Measurements from ENCODE around the gene TNFRSF25. TPM values are rescaled to one million over a fixed set of nuclear protein-coding genes. Genes with fewer than 3 reads are reported as not detected.

TNFRSF25 gene, protein sequence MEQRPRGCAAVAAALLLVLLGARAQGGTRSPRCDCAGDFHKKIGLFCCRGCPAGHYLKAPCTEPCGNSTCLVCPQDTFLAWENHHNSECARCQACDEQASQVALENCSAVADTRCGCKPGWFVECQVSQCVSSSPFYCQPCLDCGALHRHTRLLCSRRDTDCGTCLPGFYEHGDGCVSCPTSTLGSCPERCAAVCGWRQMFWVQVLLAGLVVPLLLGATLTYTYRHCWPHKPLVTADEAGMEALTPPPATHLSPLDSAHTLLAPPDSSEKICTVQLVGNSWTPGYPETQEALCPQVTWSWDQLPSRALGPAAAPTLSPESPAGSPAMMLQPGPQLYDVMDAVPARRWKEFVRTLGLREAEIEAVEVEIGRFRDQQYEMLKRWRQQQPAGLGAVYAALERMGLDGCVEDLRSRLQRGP
- total RNA-seq = 10 to 100 TPM; 68.0 to 88.5 TPM

DNA sequence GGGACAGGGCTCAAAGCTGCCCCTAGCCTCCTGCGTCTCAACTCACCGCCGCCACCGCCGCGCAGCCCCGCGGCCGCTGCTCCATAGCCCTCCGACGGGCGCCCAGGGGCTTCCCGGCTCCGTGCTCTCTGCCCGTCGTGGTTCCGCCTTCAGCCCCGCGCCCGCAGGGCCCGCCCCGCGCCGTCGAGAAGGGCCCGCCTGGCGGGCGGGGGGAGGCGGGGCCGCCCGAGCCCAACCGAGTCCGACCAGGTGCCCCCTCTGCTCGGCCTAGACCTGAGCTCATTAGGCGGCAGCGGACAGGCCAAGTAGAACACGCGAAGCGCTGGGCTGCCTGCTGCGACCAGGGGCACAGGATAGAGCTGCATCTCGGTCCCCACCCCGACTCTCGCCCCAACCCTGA is at the start of gene TNFRSF25:
Gene TNFRSF25 (minus strand): TSS at position 151 of the 400 bp plus-strand sequence. CDS start 66 bp downstream, at position 85.
- peaks cover 12 to 19% of the 10 kb centered on the region in 2 donors for H3K36me3 Mint-ChIP-seq
- DNase-seq (ENCODE audit: low spot score in 2 of 2) (peak; percentile 56 to 75), ATAC-seq (peak; percentile 75 to 83)
- H3K9me3 Mint-ChIP-seq = no peaks in the 10 kb centered on the region
- peak within 1 kb of the TSS; percentile 44 to 92 for H3K27ac Mint-ChIP-seq

DNA sequence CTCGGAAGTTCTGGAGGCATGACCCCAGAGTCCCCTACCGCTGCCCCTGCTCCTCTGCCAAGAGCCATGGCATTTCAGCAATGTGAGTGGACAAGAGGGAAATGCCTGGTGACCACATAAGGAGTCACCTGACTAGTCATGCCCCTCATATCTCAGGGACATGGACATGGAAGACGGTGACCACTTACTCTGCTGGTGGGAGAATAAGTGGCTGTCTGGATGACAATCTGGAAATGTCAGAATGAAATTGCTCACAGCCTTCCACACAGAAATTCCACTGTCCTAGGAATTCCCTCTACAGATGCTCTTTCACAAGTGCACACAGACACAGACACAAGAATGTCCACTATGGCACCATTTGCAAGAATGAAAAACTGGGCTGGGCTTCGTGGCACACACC is 49.8 kb upstream of the TNFRSF25 start:
- Mint-ChIP-seq H3K27ac (no peak overlapping the region), H3K9me3 (no peaks in the 10 kb centered on the region), H3K36me3 (no peaks in the 10 kb centered on the region)
- no peak for DNase-seq (ENCODE audit: low spot score in 2 of 2)
- ATAC-seq = no peak

DNA sequence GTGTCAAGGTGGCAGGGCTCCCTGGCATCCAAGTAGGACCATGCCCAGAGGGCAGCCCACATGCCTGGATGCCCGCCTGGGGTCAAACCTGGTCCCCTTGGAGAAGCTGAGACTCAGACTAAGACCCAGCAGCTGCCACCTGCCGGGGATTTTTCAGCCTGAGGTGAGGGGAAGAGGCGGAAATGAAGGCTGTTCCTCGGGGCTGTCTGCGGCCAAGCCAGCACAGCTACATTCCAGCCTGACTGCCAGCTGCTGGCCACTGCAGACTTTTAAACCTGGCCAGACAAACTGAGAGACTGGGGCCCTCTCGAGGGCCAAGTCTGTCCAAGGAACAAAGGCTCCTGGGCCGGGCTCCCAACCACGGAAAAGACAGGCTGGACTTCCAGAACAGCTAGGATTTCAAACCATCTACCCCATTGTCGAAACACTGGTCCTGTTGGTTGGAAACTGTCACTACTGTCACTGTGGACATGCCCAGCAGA is 47.4 kb upstream of the TNFRSF25 start:
- DNase-seq (ENCODE audit: low spot score in 2 of 2) (no peak), ATAC-seq (no peak)
- no peak overlapping the region for H3K27ac Mint-ChIP-seq
- H3K36me3 Mint-ChIP-seq = no peaks in the 10 kb centered on the region
- H3K9me3 Mint-ChIP-seq = no peaks in the 10 kb centered on the region

DNA sequence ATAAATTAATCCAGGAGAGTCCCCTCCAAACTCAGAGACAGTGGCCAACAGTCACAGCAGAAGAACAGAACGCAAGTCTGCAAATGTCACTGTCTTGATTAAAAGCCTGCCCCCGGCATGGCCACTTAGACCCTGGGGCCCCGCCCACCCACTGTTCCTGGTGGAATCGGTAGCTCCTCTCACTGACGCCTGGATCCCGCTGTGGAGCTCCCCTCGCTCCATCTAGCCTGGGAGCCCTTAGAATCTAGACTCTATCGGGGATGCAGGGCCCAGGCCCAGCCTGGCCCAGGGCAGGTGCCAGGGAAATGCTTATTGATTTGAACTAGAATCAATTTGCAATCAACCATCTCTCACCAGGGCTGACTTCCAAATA is 46.9 kb upstream of the TNFRSF25 start:
- no peak for DNase-seq (ENCODE audit: low spot score in 2 of 2)
- no peaks in the 10 kb centered on the region for H3K9me3 Mint-ChIP-seq
- no peaks in the 10 kb centered on the region for H3K36me3 Mint-ChIP-seq
- no peak for ATAC-seq
- H3K27ac Mint-ChIP-seq = no peak overlapping the region

DNA sequence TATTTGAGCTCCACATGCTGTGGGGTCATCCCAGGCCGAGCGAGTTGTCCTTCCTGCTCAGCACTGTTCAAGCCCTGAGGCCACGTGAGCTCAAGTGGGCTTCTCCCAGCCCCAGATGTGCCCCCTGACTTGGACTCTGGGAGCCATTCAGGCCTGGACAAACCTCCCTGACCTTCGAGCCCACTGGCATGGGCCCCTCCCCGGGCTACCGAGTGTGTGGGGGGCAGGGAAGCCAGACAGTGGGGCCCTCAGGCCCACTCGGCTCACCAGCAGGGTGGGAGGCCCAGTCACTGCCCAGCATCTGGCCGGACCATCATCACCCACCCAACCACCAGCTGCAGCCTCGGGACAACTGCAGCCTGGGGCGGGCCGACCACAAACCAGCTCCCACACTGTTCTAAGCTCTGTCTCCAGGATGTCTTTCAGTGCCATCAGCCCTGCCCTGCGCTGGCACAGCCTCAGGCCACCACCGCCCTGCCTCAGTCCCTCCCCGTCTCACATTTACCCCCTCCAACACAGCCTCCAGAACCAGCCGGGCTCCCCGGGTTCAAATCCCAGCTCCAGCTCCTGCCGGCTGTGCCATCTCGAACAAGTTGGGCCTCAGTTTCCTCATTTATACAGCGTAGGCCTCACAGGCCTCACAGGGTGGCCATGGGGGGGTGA is 46.4 kb upstream of the TNFRSF25 start:
- Mint-ChIP-seq H3K27ac (no peak overlapping the region), H3K9me3 (no peaks in the 10 kb centered on the region)
- DNase-seq (ENCODE audit: low spot score in 2 of 2) = no peak

DNA sequence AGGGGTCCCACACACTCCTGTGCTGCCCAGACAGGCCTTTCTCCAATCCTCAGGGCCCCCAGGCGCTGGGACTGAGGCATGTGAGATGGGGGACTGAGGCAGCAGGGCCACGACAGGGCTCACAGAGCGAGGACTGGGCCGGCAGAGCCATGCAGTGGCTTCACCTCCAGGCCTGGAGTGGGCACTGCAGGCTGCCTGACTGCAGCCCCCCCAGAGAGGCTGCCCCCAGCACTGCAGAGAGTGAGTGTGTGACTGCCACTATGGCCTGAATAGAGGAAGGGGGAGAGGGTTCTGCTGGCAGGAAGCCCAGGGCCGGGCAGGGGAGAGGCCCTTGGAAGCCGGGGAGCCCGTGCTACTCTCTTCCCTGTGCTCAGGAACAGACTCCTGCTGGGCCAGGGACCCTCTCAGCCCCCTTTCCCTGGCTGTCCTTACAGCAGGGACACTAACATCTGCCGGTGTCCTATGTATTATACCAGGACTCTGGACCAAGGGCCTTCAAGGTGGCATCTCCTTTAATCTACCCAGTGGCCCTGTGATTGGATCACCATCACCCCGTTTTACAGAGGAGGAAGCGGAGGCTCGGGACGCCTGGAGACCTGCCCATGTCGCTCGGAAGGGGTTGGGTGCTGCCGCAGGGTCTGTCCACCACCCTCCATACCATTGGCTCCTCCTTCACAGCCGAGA is 45.7 kb upstream of the TNFRSF25 start:
- no peak for DNase-seq (ENCODE audit: low spot score in 2 of 2)
- no peak for ATAC-seq
- Mint-ChIP-seq H3K9me3 (no peaks in the 10 kb centered on the region), H3K36me3 (no peaks in the 10 kb centered on the region), H3K27ac (no peak overlapping the region)

More for the DNA sequence above, 46.4 kb upstream of the TNFRSF25 start:
- H3K36me3 Mint-ChIP-seq = no peaks in the 10 kb centered on the region
- ATAC-seq = no peak

DNA sequence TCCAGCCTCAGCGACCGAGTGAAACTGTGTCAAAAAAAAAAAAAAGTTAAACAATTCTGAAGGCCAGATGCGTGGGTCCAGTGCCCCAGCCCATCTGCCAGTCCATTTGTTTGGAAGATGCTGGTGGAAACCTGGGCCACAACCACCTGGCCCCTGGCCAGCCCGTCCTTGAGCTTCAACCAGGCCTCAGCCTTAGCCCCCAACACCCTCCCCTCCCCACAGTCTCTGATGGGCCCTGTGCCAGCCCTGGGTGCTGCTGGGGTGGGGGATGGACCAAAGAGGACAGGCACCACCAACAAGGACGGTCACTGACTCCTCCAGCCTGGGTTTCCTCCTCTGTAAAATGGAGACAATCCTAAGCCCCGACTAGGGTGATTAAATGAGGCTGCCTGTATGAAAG is 45.1 kb upstream of the TNFRSF25 start:
- Mint-ChIP-seq H3K36me3 (no peaks in the 10 kb centered on the region), H3K9me3 (no peaks in the 10 kb centered on the region), H3K27ac (no peak overlapping the region)
- DNase-seq (ENCODE audit: low spot score in 2 of 2) (no peak), ATAC-seq (no peak)

DNA sequence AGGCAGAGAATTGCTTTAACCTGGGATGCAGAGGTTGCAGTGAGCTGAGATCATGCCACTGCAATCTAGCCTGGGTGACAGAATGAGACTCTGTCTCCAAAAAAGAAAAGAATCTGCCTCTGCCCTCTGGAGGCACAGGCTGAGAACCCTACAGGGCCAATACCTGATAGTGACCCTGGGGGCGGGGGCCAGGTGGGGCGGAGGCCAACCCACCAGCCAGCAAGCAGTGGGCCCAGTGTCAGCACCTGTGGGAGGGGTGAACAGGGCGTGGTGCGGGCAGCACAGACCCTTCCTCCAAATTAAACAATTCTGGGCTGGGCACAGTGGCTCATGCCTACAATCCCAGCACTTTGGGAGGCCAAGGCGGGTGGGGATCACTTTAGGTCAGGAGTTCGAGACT is 44.5 kb upstream of the TNFRSF25 start:
- no peak overlapping the region for H3K27ac Mint-ChIP-seq
- no peak for ATAC-seq
- DNase-seq (ENCODE audit: low spot score in 2 of 2) = no peak
- H3K36me3 Mint-ChIP-seq = no peaks in the 10 kb centered on the region
- H3K9me3 Mint-ChIP-seq = no peaks in the 10 kb centered on the region

DNA sequence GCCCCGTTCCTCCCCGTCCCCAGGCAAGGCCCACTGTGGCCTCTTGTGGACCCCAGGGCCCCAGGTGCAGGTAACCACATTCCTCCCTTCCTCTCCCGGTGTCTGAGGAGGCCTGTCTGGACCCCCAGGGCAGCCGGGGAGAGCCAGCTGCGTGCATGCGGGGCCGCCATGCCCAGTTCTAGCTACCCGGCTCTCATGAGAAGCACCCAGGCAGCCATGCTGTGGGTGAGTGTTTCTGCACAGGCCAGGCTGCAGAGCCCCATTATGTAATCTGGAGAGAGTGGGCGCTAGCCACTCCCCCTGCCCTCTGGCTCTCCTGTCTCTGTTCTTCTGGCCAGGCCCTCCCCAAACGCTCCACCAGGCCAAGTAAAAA is 43.9 kb upstream of the TNFRSF25 start:
- Mint-ChIP-seq H3K9me3 (no peaks in the 10 kb centered on the region), H3K27ac (no peak overlapping the region), H3K36me3 (no peaks in the 10 kb centered on the region)
- DNase-seq (ENCODE audit: low spot score in 2 of 2) = no peak
- ATAC-seq = no peak

DNA sequence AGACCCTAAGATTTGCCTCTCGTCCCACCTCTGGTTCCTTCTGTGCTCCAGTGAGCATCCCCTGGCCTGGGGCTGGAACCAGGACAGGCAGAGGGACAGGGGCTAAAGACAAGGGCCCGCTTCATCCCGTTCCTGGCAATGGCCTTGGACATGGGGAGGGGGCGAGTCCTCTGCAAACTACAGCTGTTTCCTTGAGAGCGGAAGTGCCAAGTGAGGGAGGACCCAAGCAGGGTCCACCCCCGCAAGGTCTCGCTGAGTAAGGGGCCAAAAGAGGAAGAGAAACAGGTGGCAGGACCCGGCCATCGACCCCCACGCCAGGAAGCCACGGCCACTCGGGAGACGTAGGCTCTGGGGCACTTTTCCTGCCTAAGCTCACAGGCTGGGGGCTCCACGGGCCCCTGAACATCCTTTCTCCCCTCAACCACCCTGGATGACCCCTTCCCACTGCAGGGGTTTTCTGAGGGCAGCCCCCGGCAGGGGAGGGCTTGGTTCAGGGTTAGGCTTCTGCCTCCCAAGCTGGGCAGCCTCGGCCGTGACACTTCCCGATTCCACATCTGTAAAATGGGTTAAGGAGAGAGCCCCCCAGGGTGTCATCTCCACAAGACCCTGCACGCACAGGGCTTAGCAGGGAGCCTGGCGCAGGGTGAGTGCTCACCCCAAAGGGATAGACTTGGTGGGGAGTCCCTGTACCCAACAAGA is 43.4 kb upstream of the TNFRSF25 start:
- H3K9me3 Mint-ChIP-seq = no peaks in the 10 kb centered on the region
- no peak for ATAC-seq

DNA sequence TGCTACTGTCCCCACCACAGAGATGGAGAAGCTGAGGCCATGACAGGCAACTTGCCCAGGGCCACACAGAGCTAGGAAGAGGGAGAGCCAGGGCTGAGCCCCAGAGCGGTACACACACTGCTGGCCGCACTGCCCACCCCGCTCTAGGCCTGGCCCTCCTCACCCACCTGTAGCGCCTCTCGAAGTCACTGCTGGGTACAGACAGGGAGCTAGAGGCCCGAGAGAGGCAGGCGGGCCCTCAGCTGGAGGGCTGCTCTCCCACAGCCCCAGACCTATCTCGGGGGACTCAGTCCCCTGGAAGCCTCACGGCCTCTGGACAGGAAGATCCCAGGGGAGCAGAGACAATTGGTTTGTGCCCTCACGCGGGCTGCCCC is 42.8 kb upstream of the TNFRSF25 start:
- ATAC-seq = no peak
- no peak overlapping the region for H3K27ac Mint-ChIP-seq
- no peaks in the 10 kb centered on the region for H3K36me3 Mint-ChIP-seq
- no peak for DNase-seq (ENCODE audit: low spot score in 2 of 2)
- no peaks in the 10 kb centered on the region for H3K9me3 Mint-ChIP-seq

More for the DNA sequence above, 43.4 kb upstream of the TNFRSF25 start:
- H3K36me3 Mint-ChIP-seq = no peaks in the 10 kb centered on the region
- DNase-seq (ENCODE audit: low spot score in 2 of 2) = no peak
- H3K27ac Mint-ChIP-seq = no peak overlapping the region

DNA sequence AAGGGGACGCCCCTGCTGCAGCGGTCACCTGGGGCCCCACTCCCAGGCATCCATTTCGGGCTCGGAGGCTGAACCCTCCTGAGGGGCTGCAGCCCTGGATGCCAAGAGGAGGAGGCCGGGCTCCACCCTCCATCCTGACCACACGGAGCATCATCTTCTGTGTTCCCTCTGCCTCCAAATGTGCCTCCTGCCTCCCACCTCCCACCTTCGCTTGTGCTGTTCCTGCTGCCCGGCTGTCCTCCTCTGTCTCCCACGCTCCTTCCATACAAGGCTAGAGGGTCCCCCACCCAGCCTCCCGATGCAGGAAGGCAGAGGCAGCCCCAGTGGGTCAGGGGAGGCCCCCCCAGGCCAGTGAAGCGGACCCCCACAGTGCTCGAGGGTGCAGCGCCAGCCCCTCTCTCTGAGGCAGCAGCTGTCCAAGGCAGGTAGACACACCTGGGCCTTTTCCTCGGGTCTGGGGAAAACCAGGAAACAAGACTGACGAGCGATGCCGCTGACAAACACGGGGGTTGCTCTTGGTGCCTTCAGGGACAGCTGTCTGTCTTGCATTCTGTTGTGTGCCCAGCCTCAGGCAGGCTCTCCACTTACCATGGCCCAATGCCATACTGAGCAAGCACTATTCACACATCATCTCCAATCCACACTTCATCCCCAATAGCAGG is 42.3 kb upstream of the TNFRSF25 start:
- Mint-ChIP-seq H3K9me3 (no peaks in the 10 kb centered on the region), H3K27ac (no peak overlapping the region), H3K36me3 (no peaks in the 10 kb centered on the region)
- ATAC-seq (no peak), DNase-seq (ENCODE audit: low spot score in 2 of 2) (no peak)

DNA sequence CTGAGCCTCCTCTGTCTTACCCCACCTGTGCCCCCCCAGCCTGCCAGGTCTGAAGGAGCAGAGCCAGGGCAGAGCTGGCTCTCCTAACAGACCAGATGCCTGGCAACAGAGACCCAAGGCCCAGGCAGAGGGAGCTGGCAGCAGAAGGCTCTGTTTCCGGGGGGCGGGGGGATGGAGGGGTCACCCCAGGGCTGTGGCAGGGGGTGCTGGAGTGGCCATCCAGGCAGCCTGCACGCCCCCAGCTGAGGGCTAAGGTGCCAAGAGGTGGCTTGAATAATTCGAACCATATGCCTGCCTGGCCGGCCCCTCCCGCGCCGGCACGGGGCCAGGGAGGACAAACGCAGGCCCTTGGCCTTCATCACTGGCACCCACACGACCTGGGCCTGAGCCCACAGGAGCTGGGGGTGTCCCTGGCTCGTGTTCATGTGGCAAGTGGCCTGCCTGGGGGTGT is 41.5 kb upstream of the TNFRSF25 start:
- no peak overlapping the region for H3K27ac Mint-ChIP-seq
- H3K36me3 Mint-ChIP-seq = no peaks in the 10 kb centered on the region
- ATAC-seq (no peak), DNase-seq (ENCODE audit: low spot score in 2 of 2) (no peak)
- no peaks in the 10 kb centered on the region for H3K9me3 Mint-ChIP-seq

DNA sequence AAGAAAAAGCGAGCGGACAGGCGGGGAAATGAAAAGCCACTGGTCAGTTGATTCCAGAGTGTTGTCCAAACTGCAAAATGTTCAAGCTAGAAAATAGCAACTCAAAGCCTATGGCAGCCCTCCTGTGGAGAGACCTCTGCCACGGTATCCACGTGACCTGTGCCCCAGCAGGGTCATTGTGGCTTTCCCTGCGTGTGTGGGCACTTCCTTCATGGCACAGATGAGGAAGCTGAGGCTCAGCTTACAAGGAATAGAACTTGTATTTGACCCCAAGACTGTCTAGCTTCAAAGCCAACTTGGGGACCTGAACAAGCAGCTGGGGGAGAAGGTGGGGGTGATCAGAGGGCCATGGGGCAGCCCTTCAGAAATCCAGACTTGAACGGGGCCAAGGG is 41.1 kb upstream of the TNFRSF25 start:
- ATAC-seq = no peak
- H3K36me3 Mint-ChIP-seq = no peaks in the 10 kb centered on the region
- no peak for DNase-seq (ENCODE audit: low spot score in 2 of 2)
- no peak overlapping the region for H3K27ac Mint-ChIP-seq
- H3K9me3 Mint-ChIP-seq = no peaks in the 10 kb centered on the region

DNA sequence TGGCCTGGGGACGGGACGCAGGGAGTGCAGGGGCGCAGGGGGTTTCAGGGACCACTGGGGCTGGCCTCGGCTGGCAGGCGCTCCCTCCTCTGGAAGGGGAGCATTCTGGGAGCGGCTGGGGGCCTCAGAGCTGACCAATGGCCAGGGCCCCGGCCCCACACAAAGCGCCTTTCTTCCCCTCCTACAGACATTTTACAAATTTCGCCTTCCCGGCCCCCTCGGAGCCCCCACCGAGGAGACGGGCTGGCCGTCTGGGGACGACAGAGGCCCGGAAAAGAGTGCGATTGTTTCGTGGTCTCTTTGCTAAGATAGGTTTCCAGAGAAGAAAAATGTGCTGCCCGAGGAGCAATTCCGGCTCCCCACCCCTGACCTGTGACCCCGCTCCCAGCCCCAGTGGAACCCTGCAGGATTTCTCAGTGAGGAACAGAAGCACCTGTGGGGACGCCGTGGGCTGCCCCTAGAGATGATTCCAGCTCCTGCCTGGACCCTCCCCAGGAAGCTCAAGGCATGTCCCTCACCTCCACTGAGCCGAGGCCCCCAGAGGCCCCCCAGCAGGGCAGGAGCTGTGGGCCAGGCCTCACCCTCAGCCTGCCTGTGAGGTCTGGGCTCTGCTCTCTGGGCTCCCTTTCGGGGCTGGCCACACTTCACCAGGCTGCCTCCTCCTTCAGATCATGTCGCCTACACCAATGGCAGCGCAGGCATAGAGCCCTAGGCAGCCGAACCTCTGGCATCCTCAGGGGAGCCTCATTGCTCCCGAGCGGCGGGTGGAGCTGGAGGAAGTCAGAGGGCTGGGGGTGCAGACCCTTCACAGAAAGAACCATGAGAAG is 40.5 kb upstream of the TNFRSF25 start:
- no peak overlapping the region for H3K27ac Mint-ChIP-seq

More for the DNA sequence above, 40.5 kb upstream of the TNFRSF25 start:
- no peaks in the 10 kb centered on the region for H3K9me3 Mint-ChIP-seq
- ATAC-seq = no peak
- no peak for DNase-seq (ENCODE audit: low spot score in 2 of 2)
- no peaks in the 10 kb centered on the region for H3K36me3 Mint-ChIP-seq

Measured in activated naive CD4-positive, alpha-beta T cell treated with anti-CD3 and anti-CD28 coated beads, Interleukin-2, amount 50 U/mL, for 72 hours (primary cell).